Measurements from ENCODE around the gene RNU6-8.

The RNU6-8 gene

GRCh38 chr14:32192712-32193373 lies 10.2 kb downstream of the RNU6-8 start:
- H3K79me2 ChIP-seq (ENCODE audit: low read length), result no peaks in the 10 kb centered on the region
- H3K27ac ChIP-seq (ENCODE audit: low read length), result no peak overlapping the region
- no peaks in the 10 kb centered on the region for H3K36me3 ChIP-seq (replicated peaks; ENCODE audit: insufficient read depth, low read length)
- TF ChIP-seq EZH2phosphoT487 (IDR thresholded peaks at IDR 0.05; ENCODE audit: low read length) (no peak), EZH2 (optimal IDR thresholded peaks at IDR 0.05; ENCODE audit: low read depth, low read length) (no peak), CTCF (IDR thresholded peaks at IDR 0.05; ENCODE audit: low read length) (no peak)
- H3K9me2 ChIP-seq (replicated peaks; ENCODE audit: insufficient read depth, low read length), result no peaks in the 10 kb centered on the region
- no peaks in the 10 kb centered on the region for H4K20me1 ChIP-seq (ENCODE audit: insufficient read depth, low read length)
- H3K27me3 ChIP-seq (replicated peaks; ENCODE audit: insufficient read depth, low read length), result no peaks in the 10 kb centered on the region
- peaks cover 8% of the 10 kb centered on the region; the same call in 1 of the 2 replicates for H3K4me1 ChIP-seq (ENCODE audit: low read length)
- no peak for DNase-seq
- H3K4me3 ChIP-seq (ENCODE audit: low read length), result no peak overlapping the region
- no peak overlapping the region for H2AFZ ChIP-seq (ENCODE audit: low read length)
- no peak overlapping the region for H3K4me2 ChIP-seq (ENCODE audit: low read depth, low read length)
- H3F3A ChIP-seq (ENCODE audit: insufficient read depth, low read length), result no peaks in the 10 kb centered on the region
- H3K9me3 ChIP-seq (replicated peaks; ENCODE audit: insufficient read depth, low read length), result no peaks in the 10 kb centered on the region
- no peak overlapping the region for H3K9ac ChIP-seq (ENCODE audit: low read length)

DNA sequence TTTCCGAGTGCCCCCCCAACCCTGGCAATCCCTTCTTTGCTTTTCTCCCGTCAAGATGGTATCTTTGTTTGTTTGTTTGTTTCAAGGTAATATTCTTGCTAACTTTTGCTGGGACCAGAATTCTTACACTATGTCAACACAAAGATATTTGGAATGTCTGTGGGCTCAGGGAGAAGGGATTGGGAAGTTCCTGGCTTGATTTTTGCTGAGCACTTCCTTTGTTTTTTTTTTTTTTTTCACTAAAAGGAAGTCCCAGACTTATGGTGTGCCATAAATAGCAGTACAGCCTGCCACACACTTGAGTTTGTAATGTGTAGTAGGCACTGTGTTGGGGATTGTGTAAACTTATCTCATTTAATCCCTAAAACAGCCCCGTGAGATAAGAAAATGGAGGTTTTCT lies 12.4 kb downstream of the RNU6-8 start:
- no peak overlapping the region for H3K4me3 ChIP-seq (ENCODE audit: low read length)
- H2AFZ ChIP-seq (ENCODE audit: low read length), result no peak overlapping the region
- no peaks in the 10 kb centered on the region for H4K20me1 ChIP-seq (ENCODE audit: insufficient read depth, low read length)
- no peaks in the 10 kb centered on the region for H3K79me2 ChIP-seq (ENCODE audit: low read length)
- DNase-seq, result no peak
- no peak overlapping the region for H3K9ac ChIP-seq (ENCODE audit: low read length)
- no peaks in the 10 kb centered on the region for H3K27me3 ChIP-seq (replicated peaks; ENCODE audit: insufficient read depth, low read length)
- no peaks in the 10 kb centered on the region for H3K9me2 ChIP-seq (replicated peaks; ENCODE audit: insufficient read depth, low read length)
- H3K9me3 ChIP-seq (replicated peaks; ENCODE audit: insufficient read depth, low read length), result no peaks in the 10 kb centered on the region
- H3K4me1 ChIP-seq (ENCODE audit: low read length), result peaks cover 9% of the 10 kb centered on the region
- peaks cover 3% of the 10 kb centered on the region; the same call in 1 of the 2 replicates for H3F3A ChIP-seq (ENCODE audit: insufficient read depth, low read length)
- TF ChIP-seq CTCF (IDR thresholded peaks at IDR 0.05; ENCODE audit: low read length) (no peak), EZH2phosphoT487 (IDR thresholded peaks at IDR 0.05; ENCODE audit: low read length) (no peak), EZH2 (optimal IDR thresholded peaks at IDR 0.05; ENCODE audit: low read depth, low read length) (no peak)
- no peak overlapping the region for H3K4me2 ChIP-seq (ENCODE audit: low read depth, low read length)
- no peak overlapping the region for H3K27ac ChIP-seq (ENCODE audit: low read length)
- H3K36me3 ChIP-seq (replicated peaks; ENCODE audit: insufficient read depth, low read length), result no peaks in the 10 kb centered on the region

GRCh38 chr14:32189811-32190210 lies 13.3 kb downstream of the RNU6-8 start:
- TF ChIP-seq EZH2phosphoT487 (IDR thresholded peaks at IDR 0.05; ENCODE audit: low read length), result no peak
- no peak for TF ChIP-seq CTCF (IDR thresholded peaks at IDR 0.05; ENCODE audit: low read length)
- TF ChIP-seq EZH2 (optimal IDR thresholded peaks at IDR 0.05; ENCODE audit: low read depth, low read length), result no peak
- no peak overlapping the region for H3K27ac ChIP-seq (ENCODE audit: low read length)
- no peaks in the 10 kb centered on the region for H3K9me3 ChIP-seq (replicated peaks; ENCODE audit: insufficient read depth, low read length)
- no peaks in the 10 kb centered on the region for H4K20me1 ChIP-seq (ENCODE audit: insufficient read depth, low read length)
- no peak overlapping the region for H3K9ac ChIP-seq (ENCODE audit: low read length)
- no peaks in the 10 kb centered on the region for H3K36me3 ChIP-seq (replicated peaks; ENCODE audit: insufficient read depth, low read length)
- H3F3A ChIP-seq (ENCODE audit: insufficient read depth, low read length), result peaks cover 3% of the 10 kb centered on the region; the same call in 1 of the 2 replicates
- H3K4me3 ChIP-seq (ENCODE audit: low read length), result no peak overlapping the region
- no peaks in the 10 kb centered on the region for H3K27me3 ChIP-seq (replicated peaks; ENCODE audit: insufficient read depth, low read length)
- peaks cover 10% of the 10 kb centered on the region for H3K4me1 ChIP-seq (ENCODE audit: low read length)
- no peak overlapping the region for H2AFZ ChIP-seq (ENCODE audit: low read length)
- no peak for DNase-seq
- H3K9me2 ChIP-seq (replicated peaks; ENCODE audit: insufficient read depth, low read length), result no peaks in the 10 kb centered on the region
- peak overlapping the region; percentile 21; the same call in 1 of the 2 replicates for H3K4me2 ChIP-seq (ENCODE audit: low read depth, low read length)
- H3K79me2 ChIP-seq (ENCODE audit: low read length), result no peaks in the 10 kb centered on the region
